A549 (cell line): ENCODE results near the gene UBE2K. TPM values are rescaled to one million over a fixed set of nuclear protein-coding genes. Genes with fewer than 3 reads are reported as not detected.
"Not testable (repeated sequence)": the region's sequence is repeated elsewhere in the genome, so short reads cannot be mapped to it uniquely, and the experiment has no call there.

Source experiments
- ATAC-seq, 2 experiments: fragments of 200-7000 bp in 1 of 2; fragments of >200 bp in 1 of 2; cut with Nextera tagmentation in 1 of 2; cut with Tn5 transposase in 1 of 2; 3 replicates each; pipeline versions ENCODE4 v1.8.0 to v1.9.1; 2018 to 2020; ENCODE audit warnings: mild to moderate bottlenecking in 1 of 2, moderate library complexity in 1 of 2
- CTCF ChIA-PET: fragments of 300-600 bp; sonication (Branson Sonifier 250); formaldehyde crosslinking; extraction: SDS; loops from one replicate; lab custom pipeline; 2021; ENCODE audit warnings: antibody characterized with exemption, inconsistent platforms; lab: Yijun Ruan, JAX
- POLR2A ChIA-PET: fragments of 350-600 bp; formaldehyde crosslinking; extraction: SDS; loops from one replicate; lab custom pipeline; 2021; ENCODE audit warnings: antibody characterized with exemption, inconsistent platforms; lab: Yijun Ruan, JAX
- DNase-seq, 2 experiments: peaks; one replicate each; pipeline versions ENCODE4 v3.0.0 to v3.0.0-alpha.2; 2011 to 2016; ENCODE audit warnings: low read depth in 1 of 2, low spot score in 1 of 2
- FAIRE-seq: peaks from 2 replicates; lab custom pipeline; 2011; peaks lifted over from hg19 to GRCh38; lab: Jason Lieb, UNC
- H3K27ac ChIP-seq, 2 experiments: fragments of >200 bp; sonication (Bioruptor Twin); formaldehyde crosslinking; 3 replicates each; pipeline ENCODE4 v1.5.1; 2016 to 2017
- H3K4me1 ChIP-seq: fragments of >200 bp; sonication (Bioruptor Twin); formaldehyde crosslinking; 3 replicates; pipeline ENCODE4 v1.6.1; 2016
- H3K4me2 ChIP-seq: fragments of >200 bp; sonication (Bioruptor Twin); formaldehyde crosslinking; 3 replicates; pipeline ENCODE4 v1.6.1; 2016
- H3K4me3 ChIP-seq: fragments of >200 bp; sonication (Bioruptor Twin); formaldehyde crosslinking; 3 replicates; pipeline ENCODE4 v1.5.1; 2016
- H3K9me3 ChIP-seq: fragments of >200 bp; sonication (Bioruptor Twin); formaldehyde crosslinking; 3 replicates; pipeline ENCODE4 v1.6.1; 2016
- ATOH8 ChIP-seq: fragments of 250-450 bp; sonication (Bioruptor Pico); IDR thresholded peaks from 2 replicates; pipeline ENCODE4 v1.5.0; 2020; ENCODE audit warnings: low read depth, mild to moderate bottlenecking, moderate library complexity
- BCL3 ChIP-seq: fragments of >200 bp; sonication (Bioruptor Twin); formaldehyde crosslinking; IDR thresholded peaks from 3 replicates; pipeline ENCODE4 v1.6.1; 2016
- CBX2 ChIP-seq: fragments of 200-600 bp; sonication (generic); IDR thresholded peaks from 2 replicates; pipeline ENCODE4 v1.6.1; 2016; ENCODE audit warnings: low read depth, mild to moderate bottlenecking, borderline replicate concordance
- CBX8 ChIP-seq: fragments of 200-600 bp; sonication (generic); IDR thresholded peaks from 2 replicates; pipeline ENCODE4 v1.6.1; 2016
- CEBPB ChIP-seq, 2 experiments: fragments of >200 bp in 1 of 2; sonication (Bioruptor Twin) in 1 of 2; formaldehyde crosslinking in 1 of 2; IDR thresholded peaks; 2 replicates each; pipeline ENCODE4 v1.6.1; 2012 to 2016
- CHD2 ChIP-seq: fragments of 150-350 bp; IDR thresholded peaks from 2 replicates; pipeline ENCODE4 v1.6.1; 2014; ENCODE audit warnings: low read length; ENCODE audit not compliant: partially characterized antibody
- ESRRA ChIP-seq: fragments of 150-350 bp; IDR thresholded peaks from 2 replicates; pipeline ENCODE4 v1.6.1; 2014; ENCODE audit warnings: mild to moderate bottlenecking, low read length, borderline replicate concordance
- FOSB ChIP-seq: fragments of 250-450 bp; sonication (Bioruptor Pico); IDR thresholded peaks from 2 replicates; pipeline ENCODE4 v1.5.0; 2020; ENCODE audit warnings: mild to moderate bottlenecking, moderate library complexity
- FOSL2 ChIP-seq, 2 experiments: fragments of 450-650 bp in 1 of 2; fragments of >200 bp in 1 of 2; sonication (Bioruptor Twin) in 1 of 2; formaldehyde crosslinking; IDR thresholded peaks; 2 replicates each; pipeline versions ENCODE4 v1.5.0 to v1.6.1; 2016 to 2020; ENCODE audit warnings: mild to moderate bottlenecking in 1 of 2, moderate library complexity in 1 of 2
- HEYL ChIP-seq: fragments of 250-450 bp; sonication (Bioruptor Pico); IDR thresholded peaks from 2 replicates; pipeline ENCODE4 v1.8.0; 2021; ENCODE audit warnings: mild to moderate bottlenecking, moderate library complexity
- MAZ ChIP-seq: fragments of 150-350 bp; IDR thresholded peaks from 2 replicates; pipeline ENCODE4 v1.6.1; 2014; ENCODE audit warnings: antibody characterized with exemption, low read depth, low read length, borderline replicate concordance
- NFE2L2 ChIP-seq: fragments of 150-350 bp; conservative IDR thresholded peaks from 2 replicates; pipeline ENCODE4 v1.6.1; 2014; ENCODE audit warnings: low read length
- PBX3 ChIP-seq: IDR thresholded peaks from 2 replicates; pipeline ENCODE4 v1.6.1; 2012
- RARB ChIP-seq: fragments of 250-450 bp; sonication (Bioruptor Pico); IDR thresholded peaks from 2 replicates; pipeline ENCODE4 v1.8.0; 2021; ENCODE audit warnings: mild to moderate bottlenecking, moderate library complexity
- RCOR1 ChIP-seq: fragments of 150-350 bp; IDR thresholded peaks from 2 replicates; pipeline ENCODE4 v1.6.1; 2014; ENCODE audit warnings: antibody characterized with exemption, low read length, low read depth
- REST ChIP-seq: fragments of 200-600 bp; sonication (generic); IDR thresholded peaks from 2 replicates; pipeline ENCODE4 v1.6.1; 2016; ENCODE audit warnings: antibody characterized with exemption, mild to moderate bottlenecking, moderate library complexity
- RNF2 ChIP-seq: fragments of 200-600 bp; sonication (generic); IDR thresholded peaks from 2 replicates; pipeline ENCODE4 v1.6.1; 2016; ENCODE audit warnings: low read depth, mild to moderate bottlenecking, antibody characterized with exemption, moderate library complexity, borderline replicate concordance
- SREBF2 ChIP-seq: fragments of 450-650 bp; IDR thresholded peaks from 2 replicates; pipeline ENCODE4 v1.6.1; 2014; ENCODE audit warnings: mild to moderate bottlenecking, moderate library complexity
- USF2 ChIP-seq: fragments of 450-650 bp; IDR thresholded peaks from 2 replicates; pipeline ENCODE4 v1.6.1; 2014; ENCODE audit warnings: antibody characterized with exemption
- ZFP36 ChIP-seq: fragments of 450-650 bp; IDR thresholded peaks from 2 replicates; pipeline ENCODE4 v1.6.1; 2014; ENCODE audit warnings: borderline replicate concordance; ENCODE audit not compliant: partially characterized antibody
- WGBS: methylation state at CpG from one replicate; pipeline ENCODE4 v1.1.6; 2017; ENCODE audit errors: missing lambda C conversion rate; 5-methylcytosine and 5-hydroxymethylcytosine counted together
- polyA plus RNA-seq, 4 experiments: library from polyadenylated mRNA; depleted of rRNA in 3 of 4; stranded (reverse); fragments of >200 nt; fragmentation: RNase III in 1 of 4; extraction: RNeasy Plus Mini Kit Qiagen cat#74134 plus additional on column Dnase treatment in 1 of 4; gene quantifications; 2 replicates in 3 of 4; 3 replicates in 1 of 4; pipeline ENCODE4 v1.2.3, GENCODE V29; 2011 to 2017

UBE2K gene
- polyA plus RNA-seq, 2 of the 4 experiments (the other 2 are of a cell fraction) = 103 to 130 TPM

DNA sequence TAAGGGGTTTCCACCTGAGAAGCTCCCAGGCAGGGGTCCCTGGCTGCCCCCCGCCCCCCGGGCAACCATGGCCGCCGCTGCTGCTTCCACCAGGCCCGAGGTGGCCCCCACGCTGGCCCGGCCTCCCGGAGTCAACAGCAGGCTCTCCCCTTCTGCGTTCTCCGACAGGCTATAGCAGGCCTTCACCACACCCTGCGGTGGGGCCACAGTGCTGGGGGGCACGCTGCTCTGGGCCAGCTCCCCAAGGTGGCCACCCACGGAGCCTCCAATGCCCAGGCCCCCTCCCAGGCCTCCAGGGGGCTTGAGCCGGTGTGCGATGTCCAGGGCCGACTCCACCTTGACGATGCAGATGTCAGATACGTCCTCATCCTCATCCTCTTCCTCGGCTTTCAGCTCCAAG, 72.5 kb downstream of the UBE2K start:
- Histone ChIP-seq H3K4me2 (no peak overlapping the region), H3K9me3 (no peaks in the 10 kb centered on the region), H3K4me1 (no peaks in the 10 kb centered on the region), H3K27ac (no peak overlapping the region), H3K4me3 (no peak overlapping the region)
- ATAC-seq = peak in 1 of 2 experiments; percentile 21; a peak in 1 of 6 replicates
- CTCF ChIA-PET = no interaction called here
- DNase-seq = no peak
- WGBS = 100% methylated on average over 2 of the region's 19 CpGs
- POLR2A ChIA-PET = no interaction called here
- FAIRE-seq = no peak
- TF ChIP-seq ATOH8 (CRISPR knock-in tag) = no peak
- TF ChIP-seq RCOR1 = no peak
- no peak for TF ChIP-seq RNF2
- no peak for TF ChIP-seq HEYL (CRISPR knock-in tag)
- TF ChIP-seq FOSB (CRISPR knock-in tag) = no peak

DNA sequence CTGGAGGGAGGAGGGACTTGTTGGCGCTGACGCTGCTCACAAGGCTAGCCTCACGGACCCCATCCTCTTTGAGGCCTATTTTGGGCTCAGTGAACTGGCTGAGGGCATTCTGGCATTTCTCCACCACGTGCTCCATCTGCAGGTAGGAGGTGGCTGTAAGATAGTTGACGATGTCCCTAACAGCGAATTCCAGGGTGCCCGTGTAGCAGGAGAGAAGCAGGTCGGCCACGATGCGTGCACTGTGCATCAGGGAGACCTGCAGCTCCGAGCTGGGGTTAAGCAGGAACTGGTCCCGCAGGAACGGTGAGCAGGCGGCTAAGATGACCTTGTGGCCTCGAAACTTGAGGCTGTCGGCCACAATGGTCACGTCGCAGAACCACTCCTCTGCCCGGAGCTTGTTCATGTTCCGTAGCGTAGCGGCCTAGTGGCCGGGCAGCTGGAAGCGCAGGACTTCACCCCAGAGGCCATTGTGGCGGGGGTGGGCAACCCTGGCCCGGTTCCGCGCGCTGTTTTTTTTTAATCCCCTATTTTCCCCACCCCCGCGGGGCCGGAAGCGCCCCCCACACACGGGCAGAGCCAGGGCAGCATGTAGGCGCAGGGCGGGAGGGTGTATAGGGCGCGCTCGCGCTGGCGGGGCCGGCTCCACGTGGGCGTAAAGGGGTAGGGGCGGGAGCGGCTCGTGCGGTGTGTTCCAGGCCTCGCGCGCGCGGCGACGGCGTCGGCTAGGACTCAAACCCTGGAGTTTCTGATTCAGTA, 73.2 kb downstream of the UBE2K start:
- ChIA-PET CTCF (no interaction called here), POLR2A (no interaction called here)
- no peak; a peak in 1 of 6 replicates for ATAC-seq
- no peak for FAIRE-seq
- Histone ChIP-seq H3K9me3 (no peaks in the 10 kb centered on the region), H3K4me3 (no peak overlapping the region), H3K4me1 (no peaks in the 10 kb centered on the region), H3K27ac (no peak overlapping the region), H3K4me2 (no peak overlapping the region)
- WGBS = 94% methylated on average over 45 of the region's 57 CpGs
- TF ChIP-seq NFE2L2 (no peak), FOSL2 (IDR thresholded peaks at IDR 0.05) (no peak), FOSL2 (CRISPR knock-in tag; IDR thresholded peaks at IDR 0.05) (no peak), REST (no peak)
- no peak for DNase-seq

DNA sequence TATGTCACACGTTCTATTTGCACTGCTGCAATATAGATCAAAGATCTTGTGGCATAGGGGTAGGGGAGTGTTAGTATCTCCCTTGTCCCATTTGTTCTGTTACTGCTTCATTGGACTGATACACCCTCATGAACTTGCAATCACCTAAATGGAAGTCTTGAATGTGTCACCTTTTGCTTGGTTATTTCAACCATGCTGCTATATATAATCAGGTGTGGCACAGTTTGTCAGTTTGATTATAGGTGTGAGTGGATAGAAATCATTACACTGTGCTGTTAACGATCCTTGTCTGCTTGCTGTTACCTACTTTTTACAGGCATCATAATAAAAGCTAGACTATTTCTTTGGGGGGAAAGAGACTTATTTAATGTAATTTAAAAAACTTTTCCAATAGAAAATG, 84.1 kb downstream of the UBE2K start:
- H3K27ac ChIP-seq, H3K4me2 ChIP-seq, DNase-seq, H3K4me1 ChIP-seq, H3K9me3 ChIP-seq, ATAC-seq, FAIRE-seq, POLR2A ChIA-PET, H3K4me3 ChIP-seq: not testable (repeated sequence)
- 91% methylated on average over 2 of the region's 2 CpGs for WGBS
- CTCF ChIA-PET = interaction anchor here (1.1 kb wide), 1 partner anchor 313 kb away, joined by 3 read pairs; no protein-coding TSS in a partner anchor

DNA sequence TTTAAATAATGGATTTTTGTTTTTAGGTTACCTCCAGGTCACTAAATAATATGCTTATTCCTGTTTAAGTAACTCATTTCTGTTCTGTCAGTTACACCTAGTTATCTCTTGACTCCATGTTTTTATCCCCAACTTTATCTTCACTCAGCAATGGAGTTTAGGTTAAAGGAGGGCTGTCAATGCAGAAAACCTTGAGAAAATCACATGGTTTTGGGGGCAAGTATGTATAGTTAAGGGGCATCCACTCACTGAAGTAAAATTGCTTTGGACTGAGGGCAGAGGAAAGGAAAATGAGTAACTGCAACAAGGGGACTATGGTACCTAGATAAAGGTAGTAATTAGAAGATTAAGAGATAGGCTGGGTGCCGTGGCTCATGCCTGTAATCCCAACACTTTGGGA, 87.1 kb downstream of the UBE2K start:
- H3K27ac ChIP-seq = no peak overlapping the region
- 95% methylated on average over 1 of the region's 1 CpG for WGBS
- ATAC-seq (peak in 1 of 2 experiments; percentile 28; a peak in 3 of 6 replicates), FAIRE-seq (no peak), DNase-seq (no peak)
- no peaks in the 10 kb centered on the region for H3K9me3 ChIP-seq
- ChIA-PET CTCF (interaction anchor here (0.6 to 0.7 kb wide), 2 partner anchors 64 to 304 kb away, joined by 3 to 4 read pairs; no protein-coding TSS in a partner anchor), POLR2A (no interaction called here)
- H3K4me2 ChIP-seq = no peak overlapping the region
- H3K4me3 ChIP-seq = no peak overlapping the region
- H3K4me1 ChIP-seq = no peaks in the 10 kb centered on the region
- TF ChIP-seq CBX2 = no peak
- TF ChIP-seq CHD2 = no peak
- no peak for TF ChIP-seq SREBF2
- TF ChIP-seq USF2 = no peak
- TF ChIP-seq ZFP36 = no peak
- TF ChIP-seq MAZ = no peak
- TF ChIP-seq CBX8 = no peak
- no peak for TF ChIP-seq CEBPB (IDR thresholded peaks at IDR 0.05)
- no peak for TF ChIP-seq BCL3
- no peak for TF ChIP-seq RARB (CRISPR knock-in tag)
- TF ChIP-seq PBX3 = no peak
- no peak for TF ChIP-seq ESRRA
